OCI-LY3 (cell line): ENCODE measurements around the gene PEX7.

Experiments
- CTCF ChIP-seq: fragments of 200-600, 300-600 bp; sonication (generic); IDR thresholded peaks from 2 replicates; pipeline ENCODE4 v1.5.1; 2014; ENCODE audit warnings: antibody characterized with exemption, low read length, low read depth
- EZH2phosphoT487 ChIP-seq: fragments of 200-600 bp; shearing (Covaris generic); IDR thresholded peaks from 2 replicates; pipeline ENCODE4 v1.6.1; 2018; ENCODE audit warnings: antibody characterized with exemption, mixed run types, low read depth

GRCh38 chr6:136893187-136893586, 70.8 kb downstream of the PEX7 start:
- TF ChIP-seq CTCF (no peak), EZH2phosphoT487 (no peak)
